ENCODE results near the gene TEX52.

DNA sequence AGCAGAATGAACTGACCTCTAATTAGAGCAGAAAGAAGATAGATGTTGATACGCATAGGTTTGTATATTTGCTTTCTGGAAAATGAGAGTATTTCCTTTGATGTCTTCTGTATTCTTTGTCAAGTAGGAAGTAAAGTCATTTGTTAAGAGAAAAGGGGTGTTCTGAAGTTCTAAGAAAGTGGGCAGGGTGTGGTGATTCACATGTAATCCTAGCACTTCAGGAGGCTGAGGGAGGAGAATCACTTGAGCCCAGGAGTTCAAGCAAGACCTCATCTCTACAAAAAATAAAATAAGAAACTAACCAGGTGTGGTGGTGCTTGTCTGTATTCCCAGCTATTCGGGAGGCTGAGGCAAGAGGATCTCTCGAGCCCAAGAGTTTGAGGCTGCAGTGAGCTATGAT, 23.0 kb upstream of the TEX52 start:
- TF ChIP-seq, protein P1, sequence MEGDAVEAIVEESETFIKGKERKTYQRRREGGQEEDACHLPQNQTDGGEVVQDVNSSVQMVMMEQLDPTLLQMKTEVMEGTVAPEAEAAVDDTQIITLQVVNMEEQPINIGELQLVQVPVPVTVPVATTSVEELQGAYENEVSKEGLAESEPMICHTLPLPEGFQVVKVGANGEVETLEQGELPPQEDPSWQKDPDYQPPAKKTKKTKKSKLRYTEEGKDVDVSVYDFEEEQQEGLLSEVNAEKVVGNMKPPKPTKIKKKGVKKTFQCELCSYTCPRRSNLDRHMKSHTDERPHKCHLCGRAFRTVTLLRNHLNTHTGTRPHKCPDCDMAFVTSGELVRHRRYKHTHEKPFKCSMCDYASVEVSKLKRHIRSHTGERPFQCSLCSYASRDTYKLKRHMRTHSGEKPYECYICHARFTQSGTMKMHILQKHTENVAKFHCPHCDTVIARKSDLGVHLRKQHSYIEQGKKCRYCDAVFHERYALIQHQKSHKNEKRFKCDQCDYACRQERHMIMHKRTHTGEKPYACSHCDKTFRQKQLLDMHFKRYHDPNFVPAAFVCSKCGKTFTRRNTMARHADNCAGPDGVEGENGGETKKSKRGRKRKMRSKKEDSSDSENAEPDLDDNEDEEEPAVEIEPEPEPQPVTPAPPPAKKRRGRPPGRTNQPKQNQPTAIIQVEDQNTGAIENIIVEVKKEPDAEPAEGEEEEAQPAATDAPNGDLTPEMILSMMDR (IDR thresholded peaks at IDR 0.05; ENCODE audit: borderline replicate concordance, extremely low read depth, low read length, poor library complexity, severe bottlenecking) = no peak
- no peak for TF ChIP-seq EZH2 (IDR thresholded peaks at IDR 0.05; ENCODE audit: borderline replicate concordance, low read depth, low read length, severe bottlenecking)

Data from DND-41 (cell line).